K562 (cell line): Measurements from ENCODE around the gene SRBD1.
A peak's percentile ranks its signal among the peaks of the same experiment; 100 is the strongest.

Experiments used
- BCLAF1 ChIP-seq, 2 experiments: fragments of 450-650 bp in 1 of 2; IDR thresholded peaks; 2 replicates each; pipeline ENCODE4 v1.6.1; 2011 to 2017; ENCODE audit warnings: low read depth in 2 of 2, antibody characterized with exemption in 1 of 2, borderline replicate concordance in 1 of 2, low read length in 1 of 2, mild to moderate bottlenecking in 1 of 2, mixed read lengths in 1 of 2; ENCODE audit not compliant: control insufficient read depth in 1 of 2
- CBFA2T2 ChIP-seq: fragments of 450-650 bp; conservative IDR thresholded peaks from 2 replicates; pipeline ENCODE4 v1.6.1; 2017; ENCODE audit warnings: mild to moderate bottlenecking
- CTCF ChIP-seq, 3 experiments: IDR thresholded peaks in 2 of 3; conservative IDR thresholded peaks in 1 of 3; 2 replicates each; pipeline ENCODE4 v1.5.1; 2011 to 2012; ENCODE audit warnings: low read length in 3 of 3, mild to moderate bottlenecking in 3 of 3, control low read depth in 2 of 3, improper control_type of control experiment in 1 of 3, inconsistent platforms in 1 of 3, low read depth in 1 of 3, mixed read lengths in 1 of 3, moderate library complexity in 1 of 3; ENCODE audit not compliant: insufficient read depth in 2 of 3
- E2F6 ChIP-seq, 2 experiments: IDR thresholded peaks; 2 replicates each; pipeline ENCODE4 v1.6.1; 2011; ENCODE audit warnings: borderline replicate concordance in 1 of 2, control low read depth in 1 of 2, low read depth in 1 of 2, low read length in 1 of 2, mild to moderate bottlenecking in 1 of 2, mixed read lengths in 1 of 2, moderate library complexity in 1 of 2; ENCODE audit not compliant: insufficient read depth in 1 of 2, insufficient read length in 1 of 2, poor library complexity in 1 of 2, severe bottlenecking in 1 of 2; ENCODE audit errors: extremely low read depth in 1 of 2
- EHMT2 ChIP-seq: fragments of 450-650 bp; IDR thresholded peaks from 2 replicates; pipeline ENCODE4 v1.6.1; 2018; ENCODE audit warnings: antibody characterized with exemption
- EP300 ChIP-seq: IDR thresholded peaks from 2 replicates; pipeline ENCODE4 v1.6.1; 2012; ENCODE audit warnings: low read length, improper control_type of control experiment
- ETV1 ChIP-seq: fragments of 450-650 bp; conservative IDR thresholded peaks from 2 replicates; pipeline ENCODE4 v1.6.1; 2016; ENCODE audit warnings: missing genetic modification characterization, control low read depth, low read depth, missing compliant biosample characterization
- HDAC8 ChIP-seq: fragments of 450-650 bp; IDR thresholded peaks from 2 replicates; pipeline ENCODE4 v1.6.1; 2016; ENCODE audit warnings: mild to moderate bottlenecking, missing genetic modification characterization, moderate library complexity, missing compliant biosample characterization
- IRF2 ChIP-seq: sonication (generic); formaldehyde crosslinking; IDR thresholded peaks from 2 replicates; pipeline ENCODE4 v1.8.1; 2022; ENCODE audit warnings: mild to moderate bottlenecking, missing genetic modification reagents
- KAT2B ChIP-seq: IDR thresholded peaks from one replicate; pipeline ENCODE4 v1.6.1; 2012; ENCODE audit warnings: low read depth, mild to moderate bottlenecking, control low read depth, inconsistent platforms, low read length, moderate library complexity
- PKNOX1 ChIP-seq: fragments of 450-650 bp; IDR thresholded peaks from 2 replicates; pipeline ENCODE4 v1.6.1; 2016
- POLR2A ChIP-seq: fragments of 450-650 bp; conservative IDR thresholded peaks from 2 replicates; pipeline ENCODE4 v1.6.1; 2016
- PRDM10 ChIP-seq: fragments of 450-650 bp; IDR thresholded peaks from 2 replicates; pipeline ENCODE4 v1.6.1; 2018; ENCODE audit not compliant: partially characterized antibody
- TCF7L2 ChIP-seq: fragments of 150-350 bp; IDR thresholded peaks from 2 replicates; pipeline ENCODE4 v1.6.1; 2016; ENCODE audit warnings: low read depth, mild to moderate bottlenecking, low read length, moderate library complexity

- TF ChIP-seq KAT2B = no peak
- TF ChIP-seq POLR2A = no peak
- no peak for TF ChIP-seq EHMT2
- no peak for TF ChIP-seq E2F6 (IDR thresholded peaks at IDR 0.05; ENCODE audit: borderline replicate concordance in 1 of 2, extremely low read depth in 1 of 2, insufficient read depth in 1 of 2, insufficient read length in 1 of 2, low read depth in 1 of 2, low read length in 1 of 2, poor library complexity in 1 of 2, severe bottlenecking in 1 of 2)
- TF ChIP-seq EP300 = no peak
- no peak for TF ChIP-seq CTCF (IDR thresholded peaks at IDR 0.05 in 2 of 3, conservative IDR thresholded peaks at IDR 0.05 in 1 of 3; ENCODE audit: insufficient read depth in 2 of 3, low read depth in 1 of 3, low read length in 3 of 3)
- no peak for TF ChIP-seq BCLAF1 (IDR thresholded peaks at IDR 0.05; ENCODE audit: borderline replicate concordance in 1 of 2, control insufficient read depth in 1 of 2, low read depth in 2 of 2, low read length in 1 of 2)
- no peak for TF ChIP-seq CBFA2T2
- peak; percentile 39; the same call in 1 of the 2 replicates for TF ChIP-seq PKNOX1
- no peak for TF ChIP-seq PRDM10
- no peak for TF ChIP-seq IRF2 (CRISPR knock-in tag)
- TF ChIP-seq HDAC8 (tag) = no peak
- no peak for TF ChIP-seq ETV1
- no peak for TF ChIP-seq TCF7L2
Observed at GRCh38 chr2:45458909-45459563, 152.0 kb downstream of the SRBD1 start.
